Esophagus mucosa (tissue), 1 donor: ENCODE results near the gene PRKAG2. TPM values are rescaled to one million over a fixed set of nuclear protein-coding genes. Genes with fewer than 3 reads are reported as not detected.

Source experiments
- ATAC-seq: fragments of 200-7000 bp; cut with Tn5 transposase; one replicate; pipeline ENCODE4 v1.9.1; 2020
- total RNA-seq: library from RNA; stranded (reverse); gene quantifications from one replicate; pipeline ENCODE4 v1.2.4, GENCODE V29; 2023
- donor health status: DM: yes; HTN: yes; CAD: no.

PRKAG2 gene
- total RNA-seq, 1 donor from 2014 or later: 9.5 TPM

DNA sequence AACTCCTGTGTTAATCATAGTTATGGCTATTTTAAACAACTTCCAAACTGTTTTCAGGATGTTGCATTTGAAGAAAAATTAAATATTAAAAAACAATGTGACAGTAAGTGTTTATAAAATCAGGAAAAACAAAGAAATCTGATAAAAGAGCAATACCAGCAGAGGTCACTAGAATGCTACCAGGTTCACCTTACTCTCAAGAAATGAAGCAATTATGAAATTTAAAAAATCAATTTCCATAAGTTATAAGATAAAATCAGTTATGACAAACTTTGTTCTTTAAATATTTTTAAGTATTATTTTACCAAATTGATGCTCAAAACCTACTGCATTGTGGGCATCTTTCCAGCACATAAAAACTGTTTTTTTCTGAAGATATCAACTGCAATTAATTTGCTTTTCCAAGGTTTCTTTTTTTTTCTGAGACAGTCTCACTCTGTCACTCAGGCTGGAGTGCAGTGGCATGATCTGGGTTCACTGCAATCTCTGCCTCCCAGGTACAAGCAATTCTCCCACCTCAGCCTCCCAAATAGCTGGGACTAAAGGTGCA lies 306.5 kb downstream of the PRKAG2 start:
- ATAC-seq: no peak

DNA sequence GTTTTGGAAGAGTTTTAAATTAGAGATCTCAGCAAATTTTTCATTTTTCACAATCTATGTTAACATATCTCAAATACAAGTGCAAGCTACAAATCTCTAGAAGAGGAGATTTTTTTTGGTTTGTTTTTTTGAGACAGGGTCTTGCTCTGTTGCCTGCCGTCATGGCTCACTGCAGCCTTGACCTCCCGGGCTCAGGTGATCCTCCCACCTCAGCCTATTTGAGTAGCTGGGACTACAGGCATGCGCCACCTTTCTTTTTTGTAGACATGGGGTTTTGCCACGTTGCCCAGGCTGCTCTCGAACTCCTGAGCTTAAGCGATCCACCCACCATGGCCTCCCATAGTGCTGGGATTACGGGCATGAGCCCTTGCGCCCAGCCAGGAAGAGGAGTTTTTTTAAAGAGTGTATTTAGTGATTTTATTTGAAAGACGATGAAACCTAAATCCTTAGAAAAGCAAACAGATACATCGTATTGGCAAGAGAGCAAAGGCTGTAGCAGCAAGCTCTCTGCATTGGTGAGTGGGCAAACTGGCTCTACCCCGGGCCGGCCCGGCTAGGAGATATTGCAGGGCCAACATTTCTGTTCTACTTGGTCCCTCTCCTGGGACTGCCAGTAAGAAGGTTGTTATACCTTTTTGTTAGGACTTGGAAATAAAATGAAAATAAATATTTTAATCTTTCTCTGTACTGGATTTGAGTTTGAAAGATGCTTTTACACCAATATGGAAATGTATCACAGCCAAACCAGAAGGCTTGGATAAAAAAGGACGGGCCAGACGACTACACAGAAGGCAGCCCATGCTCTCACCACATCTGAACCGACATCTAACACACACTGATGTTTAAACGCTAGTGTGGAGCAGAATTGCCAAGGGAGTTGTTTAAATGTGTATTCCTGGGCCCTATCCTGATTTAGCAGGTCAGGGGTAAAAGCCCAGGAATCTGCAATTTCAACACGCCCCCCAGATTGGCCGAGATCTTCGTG lies 307.7 kb downstream of the PRKAG2 start:
- ATAC-seq: no peak

DNA sequence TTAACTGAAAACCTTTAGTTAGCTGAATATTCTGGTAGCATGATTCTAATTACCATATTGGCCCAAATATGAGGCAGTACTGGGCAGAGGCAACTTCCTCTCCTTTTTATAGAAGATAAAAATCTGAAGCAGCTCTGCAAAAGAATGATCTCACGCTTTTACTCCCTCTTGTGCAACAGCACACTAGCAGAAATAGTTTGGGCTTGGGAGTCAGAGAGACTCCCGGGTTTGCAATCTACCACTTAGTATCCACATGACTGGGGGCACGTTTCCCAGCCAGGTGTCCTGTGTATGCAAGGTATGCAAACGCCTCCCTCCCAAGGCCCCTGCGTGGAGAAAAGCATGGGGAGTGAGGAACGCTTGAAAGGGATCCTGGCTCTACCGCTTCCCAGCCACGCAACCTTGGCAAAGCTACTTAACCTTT lies 310.0 kb downstream of the PRKAG2 start:
- no peak for ATAC-seq

DNA sequence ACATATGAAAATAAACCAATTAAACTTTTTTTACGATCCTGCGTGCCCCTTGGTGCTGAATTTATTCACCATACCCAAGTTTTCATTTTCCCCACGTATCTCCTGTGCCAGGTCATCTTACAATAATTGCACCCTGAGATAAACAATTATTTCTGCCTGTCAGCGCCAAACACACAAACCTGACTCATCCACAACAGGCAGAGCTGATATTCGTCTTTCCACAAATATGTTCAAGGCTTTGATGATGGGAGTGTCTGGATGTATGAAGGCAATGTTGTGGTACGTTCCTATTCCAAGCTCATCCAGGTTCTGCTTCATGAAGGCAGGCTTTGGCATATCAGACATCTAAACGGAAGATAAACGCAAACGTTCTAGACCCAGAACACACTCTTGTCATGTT lies 311.4 kb downstream of the PRKAG2 start:
- ATAC-seq: no peak

DNA sequence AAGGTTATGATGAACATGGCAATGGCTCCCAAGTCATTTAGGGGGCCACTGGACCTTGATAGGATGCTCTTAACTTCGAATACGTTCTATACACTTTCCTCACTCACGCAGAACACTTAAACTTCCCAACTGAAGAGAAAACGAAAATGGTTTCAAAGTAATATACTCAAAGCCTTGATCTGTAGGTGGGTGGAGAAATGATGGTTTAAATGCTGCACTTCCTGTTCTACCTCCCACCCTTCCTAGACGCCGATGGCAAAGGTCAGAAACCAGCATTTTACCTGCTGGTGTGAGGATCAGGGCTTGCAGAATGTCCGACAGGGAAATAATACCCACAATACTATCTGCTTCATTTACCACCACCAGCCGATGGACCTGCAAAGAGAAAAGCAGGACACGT lies 316.7 kb downstream of the PRKAG2 start:
- no peak for ATAC-seq

DNA sequence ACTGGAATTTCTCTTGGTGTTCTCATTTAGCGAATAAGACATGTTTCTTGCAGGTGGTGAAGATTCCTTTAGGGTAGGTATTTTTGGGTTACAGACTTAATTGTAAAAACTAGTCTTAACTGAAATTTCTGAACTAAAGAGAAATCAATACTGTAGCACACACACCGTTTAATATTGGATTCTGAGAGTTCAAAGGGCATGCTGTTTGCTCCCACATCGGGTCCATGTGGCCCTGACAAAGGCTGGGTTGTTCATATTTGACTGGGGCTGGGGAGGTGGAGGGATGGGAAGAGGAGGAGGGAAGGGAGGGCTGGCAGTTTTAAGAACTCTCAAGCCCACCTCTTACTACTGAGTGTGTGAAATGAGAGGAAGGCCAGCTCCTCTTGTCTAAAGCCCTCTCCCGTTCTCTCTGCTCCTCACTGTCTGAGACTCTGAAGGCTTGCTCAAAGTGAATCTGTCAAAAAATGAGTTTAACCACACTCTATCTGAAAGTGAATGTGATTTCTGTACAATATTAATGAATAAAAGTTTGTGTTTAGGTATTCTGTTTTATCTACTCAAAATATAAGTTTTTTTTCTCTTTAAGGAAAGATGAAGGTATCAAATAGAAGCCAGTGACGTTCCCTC lies 317.2 kb downstream of the PRKAG2 start:
- ATAC-seq: no peak

DNA sequence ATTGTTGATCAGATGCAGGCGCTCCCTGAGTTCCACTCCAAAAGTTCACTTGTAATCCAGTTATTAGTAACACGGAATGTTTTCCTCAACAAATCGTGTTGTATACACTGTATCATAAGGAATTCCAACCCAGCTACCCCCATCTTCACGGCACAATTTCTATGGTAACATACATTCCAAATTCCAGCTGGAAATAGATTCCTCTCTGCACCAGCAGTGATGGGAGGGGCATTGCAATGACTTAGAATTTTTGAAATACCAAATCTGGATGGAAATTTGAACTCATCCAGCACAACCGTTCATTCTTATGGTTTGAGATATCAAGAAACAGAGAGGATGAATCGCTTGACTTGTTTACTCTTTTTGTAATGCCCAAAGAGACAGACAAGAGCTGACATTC lies 318.3 kb downstream of the PRKAG2 start:
- no peak for ATAC-seq

DNA sequence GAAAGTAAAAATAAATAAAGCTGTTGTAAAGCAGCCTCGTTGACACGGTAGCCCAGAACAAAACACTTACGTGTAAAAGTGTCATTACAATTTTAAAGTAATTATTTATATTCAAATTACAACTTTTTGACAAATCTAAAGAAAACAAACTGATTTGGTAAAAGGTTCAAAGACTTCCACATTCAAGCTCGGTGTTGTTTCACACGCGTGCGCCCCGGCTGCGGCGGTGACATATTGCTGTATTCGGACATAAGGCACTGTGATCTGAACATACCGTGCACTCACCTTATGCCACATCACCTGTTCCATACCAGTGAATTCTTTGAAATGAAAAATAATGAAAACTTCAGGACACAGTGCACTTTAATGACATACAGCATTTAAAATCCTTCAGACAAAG lies 320.3 kb downstream of the PRKAG2 start:
- no peak for ATAC-seq

DNA sequence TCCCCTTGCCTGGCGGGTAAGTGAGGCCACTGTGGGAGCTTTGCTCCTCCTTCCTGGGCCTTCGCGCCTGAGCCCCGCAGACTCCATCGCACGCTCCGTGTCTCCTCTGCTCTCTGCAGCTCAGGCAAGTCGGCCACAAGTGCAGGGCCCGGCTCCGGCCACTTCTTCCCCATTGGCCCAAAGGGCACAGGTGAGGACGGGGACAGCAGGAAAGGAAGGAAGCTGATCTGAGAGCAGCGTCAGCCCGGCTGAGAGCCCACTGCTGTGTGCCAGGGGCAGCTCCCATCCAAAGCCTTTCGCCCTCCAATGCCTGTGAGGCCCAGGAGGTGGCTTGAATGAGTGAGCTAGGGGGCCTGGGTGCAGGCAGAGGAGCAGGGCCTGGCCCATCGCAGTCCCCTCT lies 323.6 kb downstream of the PRKAG2 start:
- no peak for ATAC-seq

DNA sequence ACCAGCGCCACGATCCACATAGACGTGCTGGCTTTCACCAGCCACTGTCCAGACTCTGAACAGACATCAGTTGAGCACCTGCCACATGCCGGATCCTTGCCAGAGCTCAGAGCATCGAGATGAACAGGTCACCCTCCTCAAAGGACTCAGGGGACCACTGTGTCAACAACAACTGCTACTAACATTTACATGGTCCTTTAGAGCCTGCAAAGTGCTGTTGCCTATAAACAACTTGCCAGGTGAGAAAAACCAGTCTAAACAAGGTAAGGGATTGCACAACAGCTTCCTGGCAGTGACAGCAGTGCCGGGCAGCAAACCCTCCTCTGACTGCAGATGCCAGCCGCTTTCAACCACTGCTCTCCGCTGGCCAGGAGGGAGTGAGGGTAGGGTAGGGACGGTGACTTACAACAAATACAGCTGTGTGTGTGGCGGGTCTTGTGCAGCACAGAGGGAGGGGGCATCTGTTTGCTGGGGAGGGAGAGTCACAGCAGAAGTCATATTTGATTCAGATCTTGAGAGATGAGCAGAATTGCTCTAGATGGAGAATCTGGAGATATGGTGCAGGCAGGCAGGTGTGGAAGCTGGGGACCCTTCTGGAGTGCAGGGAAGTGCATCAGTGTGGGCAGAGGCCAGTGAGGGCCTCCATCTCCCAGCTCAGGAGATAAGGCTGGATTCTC lies 324.4 kb downstream of the PRKAG2 start:
- ATAC-seq: peak; percentile 92

DNA sequence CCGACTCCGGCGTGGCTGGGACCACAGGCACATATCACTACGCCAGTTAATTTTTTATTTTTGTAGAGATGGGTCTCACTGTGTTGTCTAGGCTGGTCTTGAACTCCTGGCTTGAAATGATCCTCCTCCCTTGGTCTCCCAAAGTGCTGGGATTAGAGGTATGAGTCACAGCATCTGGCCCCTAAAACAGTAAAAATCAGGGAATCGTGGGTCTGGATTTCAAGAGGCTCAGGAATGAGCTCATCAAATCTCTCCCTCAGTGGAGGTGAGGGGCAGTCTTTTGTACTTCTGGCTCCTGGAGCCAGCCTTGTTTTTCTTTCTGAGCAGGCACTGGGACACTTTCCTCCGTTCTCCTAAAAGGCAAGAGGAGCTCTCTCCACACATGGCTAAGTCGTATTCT lies 325.1 kb downstream of the PRKAG2 start:
- ATAC-seq: no peak

DNA sequence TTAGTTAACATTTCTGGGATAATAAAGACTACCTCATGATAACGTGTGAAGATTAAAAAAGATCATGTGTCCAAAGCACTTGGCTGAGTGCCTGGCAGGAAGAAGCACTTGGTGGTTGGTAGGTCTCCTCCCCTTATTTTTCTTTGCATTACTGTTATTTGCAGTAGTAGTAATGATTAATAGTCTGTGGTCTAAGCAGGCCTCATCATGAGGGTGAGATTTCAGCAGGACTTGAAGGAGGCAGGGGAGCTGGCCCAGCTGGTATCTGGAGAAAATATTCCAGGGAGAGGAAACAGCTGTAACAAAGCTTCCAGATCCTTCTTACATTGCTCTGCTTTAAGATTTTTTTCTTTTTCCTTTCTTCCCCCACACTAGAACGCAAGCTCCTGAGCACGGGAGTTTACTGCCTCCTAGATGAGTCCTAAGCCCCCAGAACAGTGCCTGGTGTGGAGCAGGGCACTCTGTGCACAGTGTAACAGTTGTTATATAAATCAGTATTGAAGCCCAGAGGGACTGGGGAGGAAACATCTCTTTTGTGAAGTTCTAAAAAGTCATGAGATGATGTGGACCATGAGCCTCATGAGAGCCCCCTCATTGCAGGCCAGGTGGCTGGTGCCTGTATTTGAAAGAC lies 326.1 kb downstream of the PRKAG2 start:
- ATAC-seq: peak; percentile 47

DNA sequence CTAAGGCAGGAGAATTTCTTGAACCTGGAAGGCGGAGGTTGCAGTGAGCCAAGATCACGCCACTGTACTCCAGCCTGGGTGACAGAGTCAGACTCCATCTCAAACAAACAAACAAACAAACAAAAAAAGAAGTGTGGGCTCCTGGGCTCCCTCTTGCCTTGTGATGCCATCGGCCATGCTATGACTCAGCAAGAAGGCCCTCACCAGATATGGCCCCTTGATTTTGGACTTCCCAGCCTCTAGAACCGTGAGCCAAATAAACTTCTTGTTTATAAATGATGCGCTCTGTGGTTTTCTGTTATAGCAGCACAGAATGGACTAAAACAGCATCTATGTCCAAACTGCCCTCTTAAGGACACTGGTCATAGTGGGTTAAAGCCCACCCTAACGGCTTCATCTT lies 327.3 kb downstream of the PRKAG2 start:
- no peak for ATAC-seq

DNA sequence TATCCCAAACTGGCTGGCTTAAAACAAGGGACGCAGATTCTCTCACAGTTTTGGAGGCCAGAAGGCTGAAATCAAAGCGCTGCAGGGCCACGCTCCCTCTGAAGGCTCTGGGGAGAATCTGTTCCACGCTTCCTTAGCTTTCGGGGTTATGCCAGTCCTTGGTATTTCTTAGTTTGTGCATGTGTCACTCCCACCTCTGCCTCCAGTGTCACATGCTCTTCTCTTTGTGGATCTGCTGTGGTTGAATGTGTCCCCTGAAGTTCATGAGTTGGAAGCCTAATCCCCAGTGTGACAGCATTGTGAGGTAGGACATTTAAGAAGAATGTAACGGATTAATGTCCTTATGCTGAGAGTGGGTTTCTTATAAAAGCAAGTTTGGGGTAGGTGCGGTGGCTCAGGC lies 327.8 kb downstream of the PRKAG2 start:
- ATAC-seq: no peak

DNA sequence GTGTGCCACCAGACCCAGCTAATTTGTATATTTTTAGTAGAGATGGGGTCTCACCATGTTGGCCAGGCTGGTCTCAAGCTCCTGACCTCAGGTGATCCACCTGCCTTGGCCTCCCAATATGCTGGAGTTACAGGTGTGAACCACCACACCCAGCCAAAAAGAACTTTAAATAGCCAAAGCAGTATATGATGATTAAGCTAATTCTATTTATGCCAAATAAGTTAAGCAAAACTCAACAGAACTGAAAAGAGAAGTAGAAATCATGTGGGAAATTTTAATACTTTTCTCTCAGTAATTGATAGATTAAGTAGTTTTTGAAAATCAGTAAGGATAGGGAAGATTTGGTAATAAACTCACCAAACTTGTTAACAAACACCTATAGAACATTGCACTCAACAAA lies 332.7 kb downstream of the PRKAG2 start:
- ATAC-seq: no peak

DNA sequence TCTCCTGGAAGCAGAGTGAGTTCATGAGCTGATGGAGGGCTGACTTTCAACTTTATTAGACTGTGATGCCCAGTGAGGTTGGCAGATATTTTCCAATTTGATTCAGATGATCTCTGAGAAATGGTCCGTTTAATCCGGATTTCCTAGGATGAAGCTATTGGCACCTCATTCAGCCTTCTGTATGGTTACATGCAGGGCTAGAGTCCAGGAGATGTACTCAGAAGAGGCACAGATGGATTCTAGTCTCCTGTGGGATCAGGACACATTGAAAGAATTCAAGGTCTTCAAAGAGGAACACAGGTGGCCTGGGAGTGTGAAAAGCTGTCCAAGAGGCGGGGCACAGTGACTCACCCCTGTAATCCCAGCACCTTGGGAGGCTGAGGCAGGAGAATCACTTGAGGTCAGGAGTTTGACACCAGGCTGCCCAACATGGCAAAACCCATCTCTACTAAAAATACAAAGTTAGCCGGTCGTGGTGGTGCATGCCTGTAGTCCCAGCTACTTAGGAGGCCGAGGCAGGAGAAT lies 334.2 kb downstream of the PRKAG2 start:
- no peak for ATAC-seq

DNA sequence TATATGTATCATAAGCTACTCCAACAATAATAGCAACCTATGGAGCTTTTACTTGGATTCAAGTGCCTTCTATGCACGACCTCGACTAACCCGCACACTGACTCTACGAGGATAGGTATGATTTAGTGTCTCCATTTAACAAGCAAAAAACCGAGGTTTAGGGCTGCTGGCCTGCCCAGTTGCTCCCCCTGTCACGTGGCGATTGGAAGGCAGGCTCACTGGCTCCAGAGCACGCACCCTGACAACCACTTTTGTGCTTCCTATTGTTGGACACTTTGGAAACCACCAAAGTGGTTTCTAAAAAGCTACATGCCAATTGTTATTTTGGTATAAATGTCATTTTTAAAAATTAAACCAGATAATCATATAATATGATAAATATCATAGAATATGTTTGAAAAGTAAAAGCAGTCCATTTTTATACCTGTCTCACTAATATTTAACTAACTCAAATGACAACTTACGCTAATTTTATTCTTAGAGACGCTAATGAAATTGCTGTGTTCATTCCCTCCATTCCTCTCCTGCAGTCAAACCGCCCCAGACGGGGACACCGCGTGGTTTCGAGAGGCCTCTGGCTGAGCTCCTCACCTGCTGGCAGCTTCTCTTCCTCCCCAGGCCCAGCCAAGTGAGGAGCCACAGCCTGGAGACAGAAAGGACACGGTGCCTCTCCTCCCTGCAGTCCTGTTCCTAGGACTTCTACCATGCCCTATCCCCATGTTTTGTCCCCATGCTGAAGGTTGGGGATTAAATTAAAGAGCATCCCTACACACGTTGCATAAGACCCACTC lies 335.0 kb downstream of the PRKAG2 start:
- ATAC-seq: no peak

DNA sequence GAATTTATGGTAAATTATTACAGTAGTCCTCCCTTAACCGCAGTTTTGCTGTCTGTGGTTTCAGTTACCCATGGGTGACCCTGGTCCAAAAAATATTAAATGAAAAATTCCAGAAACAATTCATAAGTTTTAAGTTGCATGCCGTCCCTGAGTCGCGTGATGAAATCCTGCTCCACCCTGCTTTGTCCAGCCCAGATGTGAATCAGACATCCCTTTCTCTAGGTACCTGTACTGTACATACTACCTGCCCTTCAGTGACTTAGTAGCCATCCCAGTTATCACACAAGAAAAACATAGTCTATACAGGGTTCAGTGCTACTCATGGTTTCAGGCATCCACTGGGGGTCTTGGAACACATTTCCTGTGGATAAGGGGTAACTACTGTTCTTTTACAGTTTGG lies 336.8 kb downstream of the PRKAG2 start:
- ATAC-seq: peak; percentile 58

DNA sequence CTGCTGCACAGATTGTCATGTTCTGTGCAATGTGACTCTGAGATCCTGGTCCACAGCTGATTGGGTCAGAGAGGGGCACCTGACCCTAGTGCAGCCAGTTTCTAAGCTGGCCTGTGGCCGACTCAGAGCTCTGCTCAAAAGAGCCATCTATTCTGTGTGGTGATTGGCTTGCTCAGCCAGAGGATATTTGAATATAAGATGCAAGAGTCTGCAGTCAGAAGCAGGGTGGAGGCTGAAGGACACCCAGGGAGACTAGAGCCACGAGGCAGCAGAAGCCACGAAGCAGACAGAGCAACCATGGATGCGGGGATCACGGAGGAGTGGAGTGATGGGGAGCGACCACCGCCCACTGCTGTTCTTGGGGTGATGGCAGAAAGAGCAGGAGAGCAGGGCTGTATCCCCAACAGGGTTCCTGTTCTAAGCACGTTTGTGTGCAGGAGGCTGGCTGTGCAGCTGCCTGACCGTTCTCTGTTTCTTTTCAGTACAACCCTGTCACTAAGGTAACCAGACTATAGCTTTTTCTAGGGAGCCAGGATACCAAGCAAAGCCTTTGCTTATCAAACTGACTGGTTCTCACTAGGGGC lies 337.7 kb downstream of the PRKAG2 start:
- ATAC-seq: peak; percentile 52

DNA sequence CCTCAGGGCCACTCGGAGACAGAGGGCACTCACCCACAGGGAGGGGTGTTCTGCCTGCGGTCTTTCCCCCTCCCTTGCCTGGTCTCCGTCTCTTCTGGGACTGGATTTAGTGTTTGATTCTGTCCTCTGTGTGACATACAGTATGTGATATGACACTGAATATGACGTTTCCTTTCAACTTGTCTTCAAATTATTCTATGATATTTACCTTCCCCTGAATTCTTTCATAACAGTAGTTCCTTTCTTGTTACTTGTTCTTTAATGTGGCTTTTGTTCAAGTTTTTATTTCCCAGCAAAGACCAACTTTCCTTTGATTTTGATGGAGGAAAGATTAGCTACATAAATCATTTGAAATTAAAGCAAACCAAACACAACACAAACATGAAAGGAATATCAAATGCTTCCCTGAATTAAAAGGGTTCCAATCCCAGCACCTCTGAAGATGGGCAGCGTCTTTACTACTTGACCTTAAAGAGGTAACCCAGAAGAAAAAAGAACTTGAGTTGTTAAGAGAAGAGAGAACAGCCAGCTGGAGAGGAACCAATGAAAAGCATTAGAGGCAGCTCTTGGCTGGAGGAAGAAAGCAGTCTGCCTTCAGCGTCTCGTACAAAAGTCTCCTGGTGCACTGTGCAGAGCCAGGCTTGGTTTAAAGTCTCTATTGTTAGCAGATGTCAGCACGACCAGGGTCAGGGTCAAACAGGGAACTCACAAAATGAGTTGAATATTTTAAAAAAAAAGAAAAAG lies 338.9 kb downstream of the PRKAG2 start:
- ATAC-seq: no peak
